EL (cell line): Measurements from ENCODE around the gene SAMD11.

Experiments
- DNase-seq: peaks from one replicate; pipeline ENCODE4 v3.0.0-alpha.2; 2016

The SAMD11 gene

GRCh38 chr1:905811-906599, 17.7 kb upstream of the SAMD11 start:
- no peak for DNase-seq

GRCh38 chr1:906600-907420, 16.9 kb upstream of the SAMD11 start:
- peak; percentile 69 for DNase-seq

- no peak for DNase-seq
These were observed 15.9 kb upstream of the SAMD11 start for GRCh38 chr1:907611-908451.

- no peak for DNase-seq
These were observed 15.1 kb upstream of the SAMD11 start for GRCh38 chr1:908661-909060.

GRCh38 chr1:909861-910310, 13.8 kb upstream of the SAMD11 start:
- DNase-seq: no peak

GRCh38 chr1:910311-910880, 13.3 kb upstream of the SAMD11 start:
- DNase-seq: no peak

- DNase-seq: peak; percentile 63
These were observed 12.6 kb upstream of the SAMD11 start for GRCh38 chr1:910881-911721.

- DNase-seq: no peak
These were observed 11.6 kb upstream of the SAMD11 start for GRCh38 chr1:911875-912739.

- no peak for DNase-seq
These were observed 10.9 kb upstream of the SAMD11 start for GRCh38 chr1:912740-913301.

- no peak for DNase-seq
These were observed 10.1 kb upstream of the SAMD11 start for GRCh38 chr1:913491-914130.

- DNase-seq: no peak
These were observed 9.4 kb upstream of the SAMD11 start for GRCh38 chr1:914131-914890.

- DNase-seq: no peak
These were observed 8.8 kb upstream of the SAMD11 start for GRCh38 chr1:914891-915280.

GRCh38 chr1:915295-916172, 8.2 kb upstream of the SAMD11 start:
- no peak for DNase-seq

GRCh38 chr1:916173-917075, 7.3 kb upstream of the SAMD11 start:
- DNase-seq: no peak

GRCh38 chr1:917076-917459, 6.7 kb upstream of the SAMD11 start:
- no peak for DNase-seq

- DNase-seq: no peak
These were observed 6.1 kb upstream of the SAMD11 start for GRCh38 chr1:917466-918091.

- DNase-seq: no peak
These were observed 5.4 kb upstream of the SAMD11 start for GRCh38 chr1:918353-918752.
